PC-9 (cell line): ENCODE measurements around the gene KDM4B. TPM values are rescaled to one million over a fixed set of nuclear protein-coding genes. Genes with fewer than 3 reads are reported as not detected.

Experiments
- BruUV-seq: library from RNA; stranded (reverse); fragments of 400-500 nt; replicated peaks from 2 replicates; lab custom pipeline; 2021; lab: Mats Ljungman, UMichigan
- CTCF ChIA-PET: fragments of 300-600 bp; sonication (Branson Sonifier 250); formaldehyde crosslinking; loops from one replicate; lab custom pipeline; 2022; ENCODE audit warnings: antibody characterized with exemption; lab: Charles Lee
- POLR2A ChIA-PET: fragments of 300-600 bp; sonication (Branson Sonifier 250); formaldehyde crosslinking; loops from one replicate; lab custom pipeline; 2022; ENCODE audit warnings: antibody characterized with exemption; ENCODE audit not compliant: unreplicated experiment; lab: Charles Lee
- DNase-seq, 2 experiments: peaks; one replicate each; pipeline versions ENCODE4 v3.0.0 to v3.0.0-alpha.2; 2015 to 2022; ENCODE audit warnings: mixed read lengths in 1 of 2
- H2AFZ ChIP-seq: fragments of 200-600 bp; sonication (generic); 2 replicates; pipeline ENCODE4 v1.8.1; 2017; ENCODE audit warnings: antibody characterized with exemption
- H3F3A ChIP-seq: fragments of 200-600 bp; sonication (generic); 2 replicates; pipeline ENCODE4 v1.8.1; 2017; ENCODE audit warnings: antibody characterized with exemption, mild to moderate bottlenecking, low read depth; ENCODE audit not compliant: insufficient read depth
- H3K27ac ChIP-seq: fragments of 200-600 bp; sonication (generic); 2 replicates; pipeline ENCODE4 v1.6.1; 2016; ENCODE audit warnings: mixed run types
- H3K27me3 ChIP-seq: fragments of 200-600 bp; sonication (generic); 2 replicates; pipeline ENCODE4 v1.6.1; 2016; ENCODE audit warnings: low read depth, mixed run types; ENCODE audit not compliant: insufficient read depth
- H3K36me3 ChIP-seq: fragments of 200-600 bp; sonication (generic); 2 replicates; pipeline ENCODE4 v1.6.1; 2016; ENCODE audit warnings: low read depth, mixed run types
- H3K4me1 ChIP-seq: fragments of 200-600 bp; sonication (generic); replicated peaks from 2 replicates; pipeline ENCODE4 v1.6.1; 2016; ENCODE audit warnings: mixed run types; ENCODE audit not compliant: insufficient read depth
- H3K4me2 ChIP-seq: fragments of 200-600 bp; sonication (generic); 2 replicates; pipeline ENCODE4 v1.6.1; 2017; ENCODE audit warnings: mixed run types
- H3K4me3 ChIP-seq: fragments of 200-600 bp; sonication (generic); 2 replicates; pipeline ENCODE4 v1.6.1; 2016; ENCODE audit warnings: mixed run types
- H3K79me2 ChIP-seq: fragments of 200-600 bp; sonication (generic); 2 replicates; pipeline ENCODE4 v1.6.1; 2017; ENCODE audit warnings: low read depth, mixed run types
- H3K9me2 ChIP-seq: fragments of 200-600 bp; sonication (generic); 2 replicates; pipeline ENCODE4 v1.8.1; 2017; ENCODE audit warnings: mild to moderate bottlenecking; ENCODE audit not compliant: insufficient read depth
- H3K9me3 ChIP-seq: fragments of 200-600 bp; sonication (generic); 2 replicates; pipeline ENCODE4 v1.8.1; 2016; ENCODE audit warnings: low read depth; ENCODE audit not compliant: insufficient read depth
- H4K20me1 ChIP-seq: fragments of 200-600 bp; sonication (generic); 2 replicates; pipeline ENCODE4 v1.8.1; 2017; ENCODE audit not compliant: insufficient read depth
- EZH2 ChIP-seq: fragments of 200-600 bp; sonication (generic); IDR thresholded peaks from 2 replicates; pipeline ENCODE4 v1.8.0; 2017; ENCODE audit warnings: antibody characterized with exemption, low read depth
- intact Hi-C: fragments of 100-400 bp; cut with micrococcal nuclease; formaldehyde crosslinking; loops from one replicate; pipeline ENCODE4 v1.10.0; 2022; ENCODE audit not compliant: unreplicated experiment
- total RNA-seq: library from RNA; stranded (reverse); gene quantifications from 2 replicates; pipeline ENCODE4 v1.2.3, GENCODE V29; 2021
- TF ChIP-seq, protein P1 (sequence below): fragments of 200-600 bp; sonication (generic); conservative IDR thresholded peaks from 2 replicates; pipeline ENCODE4 v1.6.1; 2017; ENCODE audit warnings: mixed run types, antibody characterized with exemption, mild to moderate bottlenecking, moderate library complexity

The KDM4B gene
- total RNA-seq, 1 experiment from 2014 or later = 19.5 TPM

DNA sequence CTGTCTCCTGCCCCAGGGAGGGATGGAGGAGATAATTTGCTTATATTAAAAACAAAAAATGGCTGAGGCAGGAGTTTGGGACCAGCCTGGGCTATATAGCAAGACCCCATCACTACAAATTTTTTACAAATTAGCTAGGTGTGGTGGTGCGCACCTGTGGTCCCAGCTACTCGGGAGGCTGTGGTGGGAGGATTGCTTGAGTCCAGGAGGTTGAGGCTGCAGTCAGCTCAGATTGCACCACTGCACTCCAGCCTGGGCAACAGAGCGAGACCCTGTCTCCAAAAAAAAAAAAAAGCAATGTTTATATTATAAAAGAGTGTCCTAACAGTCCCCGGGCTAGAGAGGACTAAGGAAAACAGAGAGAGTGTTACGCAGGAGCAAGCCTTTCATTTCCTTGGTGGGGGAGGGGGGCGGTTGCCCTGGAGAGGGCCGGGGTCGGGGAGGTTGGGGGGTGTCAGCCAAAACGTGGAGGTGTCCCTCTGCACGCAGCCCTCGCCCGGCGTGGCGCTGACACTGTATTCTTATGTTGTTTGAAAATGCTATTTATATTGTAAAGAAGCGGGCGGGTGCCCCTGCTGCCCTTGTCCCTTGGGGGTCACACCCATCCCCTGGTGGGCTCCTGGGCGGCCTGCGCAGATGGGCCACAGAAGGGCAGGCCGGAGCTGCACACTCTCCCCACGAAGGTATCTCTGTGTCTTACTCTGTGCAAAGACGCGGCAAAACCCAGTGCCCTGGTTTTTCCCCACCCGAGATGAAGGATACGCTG is 184.0 kb downstream of the KDM4B start:
- Histone ChIP-seq H3K4me3 (no peak overlapping the region), H3K79me2 (no peaks in the 10 kb centered on the region), H3K27ac (no peak overlapping the region), H3K9me2 (no peaks in the 10 kb centered on the region), H3K9me3 (no peaks in the 10 kb centered on the region), H3K4me2 (no peak overlapping the region), H3F3A (no peaks in the 10 kb centered on the region), H2AFZ (no peak overlapping the region), H3K4me1 (no peaks in the 10 kb centered on the region), H4K20me1 (no peaks in the 10 kb centered on the region), H3K36me3 (no peaks in the 10 kb centered on the region), H3K27me3 (no peaks in the 10 kb centered on the region)
- CTCF ChIA-PET = no interaction called here
- POLR2A ChIA-PET = no interaction called here
- TF ChIP-seq, protein P1, sequence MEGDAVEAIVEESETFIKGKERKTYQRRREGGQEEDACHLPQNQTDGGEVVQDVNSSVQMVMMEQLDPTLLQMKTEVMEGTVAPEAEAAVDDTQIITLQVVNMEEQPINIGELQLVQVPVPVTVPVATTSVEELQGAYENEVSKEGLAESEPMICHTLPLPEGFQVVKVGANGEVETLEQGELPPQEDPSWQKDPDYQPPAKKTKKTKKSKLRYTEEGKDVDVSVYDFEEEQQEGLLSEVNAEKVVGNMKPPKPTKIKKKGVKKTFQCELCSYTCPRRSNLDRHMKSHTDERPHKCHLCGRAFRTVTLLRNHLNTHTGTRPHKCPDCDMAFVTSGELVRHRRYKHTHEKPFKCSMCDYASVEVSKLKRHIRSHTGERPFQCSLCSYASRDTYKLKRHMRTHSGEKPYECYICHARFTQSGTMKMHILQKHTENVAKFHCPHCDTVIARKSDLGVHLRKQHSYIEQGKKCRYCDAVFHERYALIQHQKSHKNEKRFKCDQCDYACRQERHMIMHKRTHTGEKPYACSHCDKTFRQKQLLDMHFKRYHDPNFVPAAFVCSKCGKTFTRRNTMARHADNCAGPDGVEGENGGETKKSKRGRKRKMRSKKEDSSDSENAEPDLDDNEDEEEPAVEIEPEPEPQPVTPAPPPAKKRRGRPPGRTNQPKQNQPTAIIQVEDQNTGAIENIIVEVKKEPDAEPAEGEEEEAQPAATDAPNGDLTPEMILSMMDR = no peak
- TF ChIP-seq EZH2 = no peak
- no TSS peak for BruUV-seq
- DNase-seq = no peak
- intact Hi-C loops = no loop called here

GRCh38 chr19:5153601-5154128 is 184.8 kb downstream of the KDM4B start:
- no peaks in the 10 kb centered on the region for H3K4me1 ChIP-seq
- H3K27ac ChIP-seq = no peak overlapping the region
- BruUV-seq = no TSS peak
- no peaks in the 10 kb centered on the region for H3K9me3 ChIP-seq
- no peak overlapping the region for H3K4me2 ChIP-seq
- intact Hi-C loops = no loop called here
- H3K36me3 ChIP-seq = no peaks in the 10 kb centered on the region
- TF ChIP-seq EZH2 = no peak
- TF ChIP-seq, protein P1 = no peak
- H3F3A ChIP-seq = no peaks in the 10 kb centered on the region
- no peak for DNase-seq
- no peaks in the 10 kb centered on the region for H4K20me1 ChIP-seq
- CTCF ChIA-PET = no interaction called here
- H3K9me2 ChIP-seq = no peaks in the 10 kb centered on the region
- no peaks in the 10 kb centered on the region for H3K27me3 ChIP-seq
- no peaks in the 10 kb centered on the region for H3K79me2 ChIP-seq
- POLR2A ChIA-PET = no interaction called here
- no peak overlapping the region for H3K4me3 ChIP-seq
- H2AFZ ChIP-seq = no peak overlapping the region

- no peaks in the 10 kb centered on the region for H4K20me1 ChIP-seq
- H2AFZ ChIP-seq = no peak overlapping the region
- H3K9me3 ChIP-seq = no peaks in the 10 kb centered on the region
- H3K27ac ChIP-seq = no peak overlapping the region
- TF ChIP-seq, protein P1 = peak; percentile 58
- no peak for TF ChIP-seq EZH2
- no peak for DNase-seq
- no peaks in the 10 kb centered on the region for H3K9me2 ChIP-seq
- H3K36me3 ChIP-seq = no peaks in the 10 kb centered on the region
- H3K4me3 ChIP-seq = no peak overlapping the region
- intact Hi-C loops = no loop called here
- no peak overlapping the region for H3K4me2 ChIP-seq
- H3K27me3 ChIP-seq = no peaks in the 10 kb centered on the region
- POLR2A ChIA-PET = no interaction called here
- BruUV-seq = no TSS peak
- H3F3A ChIP-seq = no peaks in the 10 kb centered on the region
- CTCF ChIA-PET = no interaction called here
- H3K79me2 ChIP-seq = no peaks in the 10 kb centered on the region
- H3K4me1 ChIP-seq = no peaks in the 10 kb centered on the region
Measured at GRCh38 chr19:5154129-5154798, 185.4 kb downstream of the KDM4B start.
